ENCODE measurements around the gene LIPJ.
A peak's percentile ranks its signal among the peaks of the same experiment; 100 is the strongest.

Gene LIPJ

GRCh38 chr10:88583584-88583957 is 3.0 kb upstream of the LIPJ start:
- no peak for DNase-seq (ENCODE audit: low spot score)
- TF ChIP-seq, protein P1, sequence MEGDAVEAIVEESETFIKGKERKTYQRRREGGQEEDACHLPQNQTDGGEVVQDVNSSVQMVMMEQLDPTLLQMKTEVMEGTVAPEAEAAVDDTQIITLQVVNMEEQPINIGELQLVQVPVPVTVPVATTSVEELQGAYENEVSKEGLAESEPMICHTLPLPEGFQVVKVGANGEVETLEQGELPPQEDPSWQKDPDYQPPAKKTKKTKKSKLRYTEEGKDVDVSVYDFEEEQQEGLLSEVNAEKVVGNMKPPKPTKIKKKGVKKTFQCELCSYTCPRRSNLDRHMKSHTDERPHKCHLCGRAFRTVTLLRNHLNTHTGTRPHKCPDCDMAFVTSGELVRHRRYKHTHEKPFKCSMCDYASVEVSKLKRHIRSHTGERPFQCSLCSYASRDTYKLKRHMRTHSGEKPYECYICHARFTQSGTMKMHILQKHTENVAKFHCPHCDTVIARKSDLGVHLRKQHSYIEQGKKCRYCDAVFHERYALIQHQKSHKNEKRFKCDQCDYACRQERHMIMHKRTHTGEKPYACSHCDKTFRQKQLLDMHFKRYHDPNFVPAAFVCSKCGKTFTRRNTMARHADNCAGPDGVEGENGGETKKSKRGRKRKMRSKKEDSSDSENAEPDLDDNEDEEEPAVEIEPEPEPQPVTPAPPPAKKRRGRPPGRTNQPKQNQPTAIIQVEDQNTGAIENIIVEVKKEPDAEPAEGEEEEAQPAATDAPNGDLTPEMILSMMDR (IDR thresholded peaks at IDR 0.05; ENCODE audit: extremely low read depth, insufficient read depth, missing control alignments): no peak
- in situ Hi-C loops (cut with MboI; ENCODE audit: low pct_unique_long_range_greater_than_20kb, low sequenced_read_pairs, unreplicated experiment): no loop called here

DNA sequence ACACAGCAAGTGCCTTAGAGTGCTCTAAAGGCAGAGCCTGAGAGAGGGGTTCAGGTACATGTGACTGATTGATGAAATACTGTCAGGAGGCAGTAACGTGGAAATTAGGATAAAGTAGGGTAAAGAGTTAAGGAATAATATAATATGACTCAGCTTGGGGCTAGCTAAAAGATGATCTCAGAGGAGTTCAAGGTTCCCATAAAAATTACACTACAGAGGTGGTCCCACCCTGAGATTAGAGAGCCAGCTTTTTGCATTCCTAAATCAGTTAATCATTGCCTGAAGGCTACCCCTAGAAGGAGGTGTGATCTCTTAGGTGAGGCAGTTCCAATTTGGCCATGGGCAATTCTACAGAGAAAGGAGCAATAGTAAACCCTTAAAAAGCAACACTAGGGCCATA is 5.8 kb downstream of the LIPJ start:
- no peak for DNase-seq (ENCODE audit: low spot score)
- in situ Hi-C loops (cut with MboI; ENCODE audit: low pct_unique_long_range_greater_than_20kb, low sequenced_read_pairs, unreplicated experiment): no loop called here
- TF ChIP-seq, protein P1 (IDR thresholded peaks at IDR 0.05; ENCODE audit: extremely low read depth, insufficient read depth, missing control alignments): no peak

DNA sequence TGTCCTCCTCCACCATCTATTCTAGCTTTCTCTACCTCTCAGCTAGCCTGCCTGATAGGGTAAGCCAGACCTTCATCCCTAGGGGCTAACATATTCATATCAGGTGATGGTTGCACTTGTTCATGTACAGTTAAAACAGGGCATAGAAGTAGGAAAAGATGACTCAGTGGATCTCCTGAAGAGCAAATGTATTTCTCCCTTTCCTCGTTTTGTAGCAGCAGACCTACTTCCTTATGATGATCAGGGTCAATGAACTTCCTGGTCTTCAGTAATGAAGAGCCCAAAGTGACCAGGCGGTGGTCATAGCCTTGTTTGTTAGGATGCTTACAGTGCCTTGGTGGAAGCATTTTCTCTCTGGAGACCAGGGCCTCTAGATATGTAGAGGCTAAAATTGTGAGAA is 6.3 kb downstream of the LIPJ start:
- in situ Hi-C loops (cut with MboI; ENCODE audit: low pct_unique_long_range_greater_than_20kb, low sequenced_read_pairs, unreplicated experiment): no loop called here
- DNase-seq (ENCODE audit: low spot score): no peak
- TF ChIP-seq, protein P1 (IDR thresholded peaks at IDR 0.05; ENCODE audit: extremely low read depth, insufficient read depth, missing control alignments): no peak

DNA sequence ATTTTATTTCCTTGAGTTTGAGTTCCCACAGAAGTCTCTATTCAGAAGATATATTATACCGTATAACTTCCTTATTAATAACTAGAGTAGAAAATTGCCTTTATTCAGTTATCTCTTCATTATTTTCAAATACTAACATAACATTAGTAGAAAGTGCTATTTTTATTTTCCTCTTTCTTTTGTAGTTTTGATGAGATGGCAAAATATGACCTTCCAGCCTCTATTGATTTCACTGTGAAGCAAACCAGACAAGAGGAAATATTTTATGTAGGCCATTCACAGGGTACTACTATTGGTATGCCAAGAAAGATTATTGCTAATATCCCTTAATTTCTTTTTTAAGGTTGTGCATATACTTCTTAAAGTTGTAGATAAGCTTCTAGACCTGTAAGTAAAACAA is 7.9 kb downstream of the LIPJ start:
- no peak for DNase-seq (ENCODE audit: low spot score)
- in situ Hi-C loops (cut with MboI; ENCODE audit: low pct_unique_long_range_greater_than_20kb, low sequenced_read_pairs, unreplicated experiment): no loop called here
- TF ChIP-seq, protein P1 (IDR thresholded peaks at IDR 0.05; ENCODE audit: extremely low read depth, insufficient read depth, missing control alignments): no peak

GRCh38 chr10:88598055-88598454 is 11.5 kb downstream of the LIPJ start:
- TF ChIP-seq, protein P1 (IDR thresholded peaks at IDR 0.05; ENCODE audit: extremely low read depth, insufficient read depth, missing control alignments): no peak

DNA sequence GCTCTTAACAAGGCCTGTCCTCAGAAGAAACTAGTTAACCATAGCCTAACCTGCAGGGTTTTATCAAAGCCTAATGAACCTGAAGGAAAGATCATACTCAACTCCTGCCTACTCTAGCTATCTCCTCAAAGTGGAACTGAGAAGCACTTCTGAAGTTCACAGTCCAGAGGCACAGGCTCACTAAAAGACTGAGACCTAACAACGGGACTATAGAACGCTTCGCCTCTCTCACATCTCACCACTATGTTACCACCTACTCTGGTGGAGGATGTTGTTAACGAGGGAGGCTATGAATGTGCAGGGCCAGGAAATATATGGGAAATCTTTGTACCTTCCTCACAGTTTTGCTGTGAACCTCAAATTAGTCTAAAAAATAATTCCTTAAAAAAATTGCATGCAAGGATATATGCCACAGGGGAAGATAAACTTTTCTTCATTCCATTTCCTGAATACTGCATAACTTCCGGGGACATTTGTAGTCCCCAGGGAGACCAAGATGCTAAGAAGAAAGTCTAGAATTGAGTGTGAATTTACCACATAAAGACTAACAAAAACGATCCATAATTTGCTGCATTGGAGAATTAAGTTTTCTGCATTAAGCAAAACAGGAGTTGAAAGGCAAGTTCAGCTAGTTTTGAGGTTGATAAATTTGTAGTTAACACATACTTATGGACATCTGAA is 21.6 kb downstream of the LIPJ start:
- in situ Hi-C loops (cut with MboI; ENCODE audit: low pct_unique_long_range_greater_than_20kb, low sequenced_read_pairs, unreplicated experiment): no loop called here
- TF ChIP-seq, protein P1 (IDR thresholded peaks at IDR 0.05; ENCODE audit: extremely low read depth, insufficient read depth, missing control alignments): no peak
- DNase-seq (ENCODE audit: low spot score): no peak

More at GRCh38 chr10:88598055-88598454, 11.5 kb downstream of the LIPJ start:
- in situ Hi-C loops (cut with MboI; ENCODE audit: low pct_unique_long_range_greater_than_20kb, low sequenced_read_pairs, unreplicated experiment): no loop called here
- peak; percentile 32 for DNase-seq (ENCODE audit: low spot score)
